HG03175 (cell line): ENCODE measurements around the gene GABRQ.
"Not testable (repeated sequence)": the region's sequence is repeated elsewhere in the genome, so short reads cannot be mapped to it uniquely, and the experiment has no call there.

ENCODE experiments used
- ATAC-seq: cut with Tn5 transposase; IDR thresholded peaks from one replicate; pipeline ENCODE4 v1.9.1; 2021; ENCODE audit warnings: mild to moderate bottlenecking, moderate library complexity; ENCODE audit not compliant: unreplicated experiment

Gene GABRQ

GRCh38 chrX:152656890-152657289 lies 19.2 kb downstream of the GABRQ start:
- no peak for ATAC-seq

- ATAC-seq = no peak
These were observed 20.6 kb downstream of the GABRQ start for GRCh38 chrX:152658302-152658701.

GRCh38 chrX:152663086-152663485 lies 25.4 kb downstream of the GABRQ start:
- no peak for ATAC-seq

GRCh38 chrX:152674135-152674534 lies 36.4 kb downstream of the GABRQ start:
- no peak for ATAC-seq

GRCh38 chrX:152674652-152675051 lies 37.0 kb downstream of the GABRQ start:
- ATAC-seq = not testable (repeated sequence)

DNA sequence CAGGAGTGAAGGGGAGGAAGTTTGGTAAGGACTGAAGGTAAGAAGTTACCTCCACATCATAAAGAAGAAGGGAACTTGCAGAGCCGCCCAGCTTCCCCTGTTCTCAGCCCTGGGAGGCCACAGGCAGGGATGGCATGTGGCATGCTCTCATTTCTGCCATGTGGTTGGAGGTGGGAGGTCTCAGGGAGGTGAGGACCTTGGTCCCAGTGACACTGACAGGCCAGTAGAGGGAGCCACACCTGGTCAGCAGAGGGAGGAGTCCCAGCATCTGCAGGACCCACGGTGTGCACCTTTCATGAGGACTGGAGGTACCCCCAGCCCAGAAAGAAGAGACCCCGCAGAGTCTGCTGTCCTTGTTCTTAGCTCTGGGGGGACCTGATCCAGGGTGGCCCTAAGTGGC lies 43.3 kb downstream of the GABRQ start:
- ATAC-seq = peak; percentile 97

DNA sequence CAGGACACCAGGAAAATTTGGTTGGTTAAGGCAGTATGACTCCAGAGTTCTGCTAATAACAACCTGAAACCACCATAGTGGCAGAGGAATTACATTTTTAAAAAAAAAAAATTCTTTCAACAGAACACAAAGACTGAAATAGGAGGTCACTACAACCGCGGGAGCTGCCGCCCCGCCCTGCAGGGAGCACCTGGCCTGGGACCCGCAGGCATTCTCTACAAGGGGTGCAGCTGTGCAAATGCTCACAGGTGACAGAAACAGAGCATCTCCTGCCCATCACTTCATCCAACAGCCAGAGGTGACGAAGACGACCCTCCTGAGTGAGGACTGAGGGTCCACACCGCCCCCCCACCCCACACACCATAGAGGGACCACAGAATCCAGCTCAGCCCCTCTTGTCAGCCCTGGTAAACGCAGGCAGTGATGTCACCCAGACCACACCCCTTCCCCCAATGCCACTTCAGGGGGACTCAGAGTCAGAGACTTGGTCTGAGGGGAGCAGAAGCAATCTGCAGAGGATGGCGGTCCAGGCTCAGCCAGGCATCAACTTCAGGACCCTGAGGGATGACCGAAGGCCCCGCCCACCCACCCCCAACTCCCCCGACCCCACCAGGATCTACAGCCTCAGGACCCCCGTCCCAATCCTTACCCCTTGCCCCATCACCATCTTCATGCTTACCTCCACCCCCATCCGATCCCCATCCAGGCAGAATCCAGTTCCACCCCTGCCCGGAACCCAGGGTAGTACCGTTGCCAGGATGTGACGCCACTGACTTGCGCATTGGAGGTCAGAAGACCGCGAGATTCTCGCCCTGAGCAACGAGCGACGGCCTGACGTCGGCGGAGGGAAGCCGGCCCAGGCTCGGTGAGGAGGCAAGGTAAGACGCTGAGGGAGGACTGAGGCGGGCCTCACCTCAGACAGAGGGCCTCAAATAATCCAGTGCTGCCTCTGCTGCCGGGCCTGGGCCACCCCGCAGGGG lies 60.5 kb downstream of the GABRQ start, which contains the start of gene MAGEA3:
Gene MAGEA3, plus strand, starts transcription at position 843 of the 980 bp plus-strand sequence. CDS start 2,039 bp downstream, outside the sequence.
- ATAC-seq = not testable (repeated sequence)

GRCh38 chrX:152700390-152700789 lies 62.7 kb downstream of the GABRQ start:
- ATAC-seq = not testable (repeated sequence)

DNA sequence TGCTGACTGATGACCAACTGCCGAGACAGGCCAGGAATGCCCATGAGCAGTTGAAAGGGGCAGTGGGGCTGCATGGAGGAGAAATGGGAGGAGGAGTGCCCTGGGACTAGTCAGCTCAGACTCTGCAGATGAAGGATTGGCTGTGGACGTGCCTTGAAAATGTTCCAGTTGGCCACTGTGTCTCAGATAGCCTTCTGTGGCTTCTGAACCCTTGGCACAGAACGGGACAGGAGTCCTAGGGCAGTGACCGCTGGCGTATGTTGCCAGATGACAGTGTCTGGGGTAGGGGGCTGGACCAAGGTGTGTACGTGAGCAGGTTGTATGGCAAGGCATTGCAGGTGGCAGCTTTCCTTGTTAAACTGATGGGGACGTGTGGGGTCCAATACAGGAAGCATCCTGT lies 68.8 kb downstream of the GABRQ start:
- ATAC-seq = not testable (repeated sequence)
